ENCODE results near the gene CCDC134. TPM values are rescaled to one million over a fixed set of nuclear protein-coding genes. Genes with fewer than 3 reads are reported as not detected.

CCDC134 gene
- total and polyA plus RNA-seq, 2 of the 8 experiments (the other 6 are each of a cell fraction or from before 2014, with no cell fraction given), result 7.7 to 20.0 TPM

DNA sequence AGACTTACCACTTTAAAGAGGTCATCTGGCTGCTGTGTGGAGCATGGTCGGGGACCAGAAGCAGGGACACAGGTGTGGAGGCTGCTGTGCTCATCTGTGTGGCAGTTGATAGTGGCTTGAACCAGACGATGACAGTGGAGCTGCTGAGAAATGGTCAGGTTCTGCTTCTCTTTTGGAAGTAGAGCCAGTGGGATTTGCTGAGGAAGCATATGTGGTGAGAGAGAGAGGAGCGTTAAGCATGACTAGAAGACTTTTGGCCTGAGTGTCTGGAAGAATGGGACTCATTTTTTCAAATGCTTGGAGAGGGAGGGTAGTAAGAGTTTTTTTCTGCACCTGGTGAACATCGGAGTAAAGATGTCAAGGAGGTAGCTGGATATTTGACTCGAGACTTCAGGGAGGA lies 20.0 kb downstream of the CCDC134 start:
- peaks cover 0 to 7% (median 2%) of the 10 kb centered on the region in 4 experiments; a peak in 5 of 8 replicates for H3K36me3 ChIP-seq (ENCODE audit: control insufficient read depth in 2 of 4, insufficient read depth in 4 of 4, low read length in 3 of 4)
- H4K8ac ChIP-seq (ENCODE audit: extremely low read depth, insufficient read depth, low read length), result no peak overlapping the region
- ChIA-PET POLR2A (ENCODE audit: partially characterized antibody) (interaction anchor here (1.5 kb wide), 1 partner anchor 20 kb away, joined by 4 read pairs; the partner anchor contains the start of gene CCDC134), CTCF (ENCODE audit: partially characterized antibody) (interaction anchor here (1.0 kb wide), 1 partner anchor 147 kb away, joined by 3 read pairs; no protein-coding TSS in a partner anchor)
- no peak for FAIRE-seq
- no peak overlapping the region for H2BK5ac ChIP-seq (ENCODE audit: low read depth, low read length)
- peaks cover 0 to 8% of the 10 kb centered on the region in 2 experiments for H4K20me1 ChIP-seq (replicated peaks in 1 of 2; ENCODE audit: control insufficient read depth in 1 of 2, insufficient read depth in 2 of 2, low read length in 2 of 2)
- H3K4me1 ChIP-seq (replicated peaks in 1 of 4; ENCODE audit: control insufficient read depth in 3 of 4, insufficient read depth in 4 of 4, low read length in 3 of 4), result peaks cover 2 to 9% (median 5%) of the 10 kb centered on the region in 4 experiments
- no peak overlapping the region for H3K4me3 ChIP-seq (ENCODE audit: extremely low read depth in 1 of 4, insufficient read depth in 2 of 4, low read depth in 3 of 4, low read length in 4 of 4)
- no peak overlapping the region for H2BK12ac ChIP-seq (ENCODE audit: low read depth, low read length)
- H3K23ac ChIP-seq (ENCODE audit: insufficient read length), result no peak overlapping the region
- H3K18ac ChIP-seq (ENCODE audit: extremely low read depth, low read length), result no peak overlapping the region
- no peak overlapping the region for H3K9ac ChIP-seq (replicated peaks in 1 of 4; ENCODE audit: extremely low read depth in 1 of 4, low read depth in 3 of 4, low read length in 3 of 4)
- H2BK15ac ChIP-seq (ENCODE audit: low read length), result no peak overlapping the region
- H2AK5ac ChIP-seq (ENCODE audit: low read depth, low read length), result no peak overlapping the region
- WGBS, 2 experiments (ENCODE audit: extremely low coverage in 1 of 2, insufficient coverage in 1 of 2, insufficient read length in 1 of 2, insufficient replicate concordance in 2 of 2, low coverage in 1 of 2, low lambda C conversion rate in 2 of 2, missing lambda C conversion rate in 1 of 2), result 88% methylated on average over 5 of the region's 5 CpGs; no CpG with 5 or more reads in 1 of the 2 experiments
- no peaks in the 10 kb centered on the region for H3K9me3 ChIP-seq (ENCODE audit: insufficient read depth in 2 of 2, low read depth in 1 of 2, low read length in 1 of 2)
- no peaks in the 10 kb centered on the region; a peak in 1 of 7 replicates for H3K27me3 ChIP-seq (replicated peaks in 1 of 4; ENCODE audit: control insufficient read depth in 3 of 4, extremely low read depth in 1 of 4, insufficient read depth in 3 of 4, low read length in 3 of 4)
- H2BK120ac ChIP-seq (replicated peaks; ENCODE audit: low read depth, low read length), result no peak overlapping the region
- H3K4me2 ChIP-seq (ENCODE audit: insufficient read depth in 1 of 2, low read depth in 2 of 2, low read length in 2 of 2), result no peak overlapping the region
- TF ChIP-seq CHD1 (IDR thresholded peaks at IDR 0.05; ENCODE audit: low read depth, low read length) (no peak), KDM5A (IDR thresholded peaks at IDR 0.05; ENCODE audit: low read length) (no peak), GABPA (IDR thresholded peaks at IDR 0.05; ENCODE audit: borderline replicate concordance, insufficient read depth, low read length) (no peak), KDM1A (IDR thresholded peaks at IDR 0.05; ENCODE audit: borderline replicate concordance, low read length) (no peak), BCL11A (IDR thresholded peaks at IDR 0.05; ENCODE audit: low read depth in 2 of 2, low read length in 2 of 2) (no peak), SAP30 (IDR thresholded peaks at IDR 0.05; ENCODE audit: insufficient read depth, insufficient replicate concordance, low read length) (no peak), EZH2 (IDR thresholded peaks at IDR 0.05; ENCODE audit: low read depth, low read length, severe bottlenecking) (no peak), SRF (IDR thresholded peaks at IDR 0.05; ENCODE audit: low read depth, low read length) (no peak), GTF2F1 (IDR thresholded peaks at IDR 0.05; ENCODE audit: borderline replicate concordance, low read depth, low read length) (no peak), RBBP5 (IDR thresholded peaks at IDR 0.05; ENCODE audit: borderline replicate concordance, low read depth, low read length) (no peak), CBX8 (IDR thresholded peaks at IDR 0.05; ENCODE audit: borderline replicate concordance, low read depth, low read length) (no peak)
- TF ChIP-seq, protein P1, sequence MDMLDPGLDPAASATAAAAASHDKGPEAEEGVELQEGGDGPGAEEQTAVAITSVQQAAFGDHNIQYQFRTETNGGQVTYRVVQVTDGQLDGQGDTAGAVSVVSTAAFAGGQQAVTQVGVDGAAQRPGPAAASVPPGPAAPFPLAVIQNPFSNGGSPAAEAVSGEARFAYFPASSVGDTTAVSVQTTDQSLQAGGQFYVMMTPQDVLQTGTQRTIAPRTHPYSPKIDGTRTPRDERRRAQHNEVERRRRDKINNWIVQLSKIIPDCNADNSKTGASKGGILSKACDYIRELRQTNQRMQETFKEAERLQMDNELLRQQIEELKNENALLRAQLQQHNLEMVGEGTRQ (IDR thresholded peaks at IDR 0.05; ENCODE audit: low read length), result no peak
- no peak overlapping the region for H3K27ac ChIP-seq (ENCODE audit: low read depth, low read length)
- H3K79me1 ChIP-seq (ENCODE audit: low read depth, low read length), result peaks cover 8% of the 10 kb centered on the region
- no peak overlapping the region for H2AFZ ChIP-seq (ENCODE audit: low read length)
- H3K79me2 ChIP-seq (ENCODE audit: control insufficient read depth in 1 of 2, insufficient read depth in 2 of 2, low read length in 2 of 2), result no peaks in the 10 kb centered on the region
- no peak overlapping the region for H4K5ac ChIP-seq (ENCODE audit: insufficient read length, low read depth, low read length)
- no peak overlapping the region for H2BK20ac ChIP-seq (ENCODE audit: low read length)
- H3K4ac ChIP-seq (replicated peaks; ENCODE audit: insufficient read length, low read depth, low read length), result no peak overlapping the region
- no peak overlapping the region for H4K91ac ChIP-seq (replicated peaks; ENCODE audit: insufficient read length, low read length)
- H3K14ac ChIP-seq (ENCODE audit: insufficient read length), result no peak overlapping the region
- no peak for DNase-seq (ENCODE audit: low read depth in 1 of 2, low spot score in 2 of 2)
- H3K23me2 ChIP-seq (ENCODE audit: low read depth, low read length), result no peaks in the 10 kb centered on the region
- no peak overlapping the region for H3K56ac ChIP-seq (replicated peaks; ENCODE audit: insufficient read length, low read depth, low read length)

All from H1 (cell line).